ENCODE data around the gene ACOT13.
"Not testable (repeated sequence)": the region's sequence is repeated elsewhere in the genome, so short reads cannot be mapped to it uniquely, and the experiment has no call there.

ACOT13 gene

GRCh38 chr6:24673625-24674024, 6.7 kb downstream of the ACOT13 start:
- Histone ChIP-seq H3K18ac (ENCODE audit: low read length) (no peak overlapping the region), H3K23ac (ENCODE audit: low read length) (no peak overlapping the region), H3K79me2 (ENCODE audit: control insufficient read depth, insufficient read depth, low read length, poor library complexity) (no peaks in the 10 kb centered on the region), H2AFZ (ENCODE audit: insufficient read depth, low read length, poor library complexity) (no peak overlapping the region), H3K27me3 (ENCODE audit: insufficient read depth, low read length) (no peaks in the 10 kb centered on the region), H3K4me2 (ENCODE audit: low read length) (no peak overlapping the region), H3K4me1 (ENCODE audit: control insufficient read depth in 1 of 2, insufficient read depth in 2 of 2, low read length in 2 of 2) (no peaks in the 10 kb centered on the region), H2BK120ac (ENCODE audit: insufficient read depth, low read length, poor library complexity) (no peak overlapping the region), H3K36me3 (ENCODE audit: control insufficient read depth in 1 of 2, insufficient read depth in 2 of 2, low read length in 2 of 2) (peaks cover 0 to 2% of the 10 kb centered on the region in 2 experiments), H3K9ac (ENCODE audit: low read length) (no peak overlapping the region), H3K9me3 (ENCODE audit: insufficient read depth, low read depth, low read length) (peaks cover 4% of the 10 kb centered on the region), H4K12ac (ENCODE audit: low read depth, low read length) (no peak overlapping the region), H3K27ac (ENCODE audit: low read depth, low read length) (no peak overlapping the region), H3K4me3 (ENCODE audit: low read depth, low read length) (no peak overlapping the region), H4K8ac (ENCODE audit: low read depth, low read length) (no peak overlapping the region), H2AK5ac (ENCODE audit: low read length) (no peak overlapping the region), H2BK12ac (ENCODE audit: low read length) (no peak overlapping the region), H3K4ac (ENCODE audit: low read depth, low read length) (no peak overlapping the region), H2BK5ac (ENCODE audit: low read depth, low read length, poor library complexity) (no peak overlapping the region), H3K14ac (ENCODE audit: low read length) (no peak overlapping the region), H4K91ac (ENCODE audit: low read depth, low read length) (no peak overlapping the region), H3K79me1 (ENCODE audit: low read length) (no peaks in the 10 kb centered on the region)
- no CpG with 5 or more reads among the region's 2 CpGs for WGBS (ENCODE audit: extremely low coverage, insufficient coverage, insufficient read length)
- DNase-seq: no peak

- not testable (repeated sequence) for H3K36me3 ChIP-seq (ENCODE audit: control insufficient read depth in 1 of 2, insufficient read depth in 2 of 2, low read length in 2 of 2)
- no CpG with 5 or more reads among the region's 11 CpGs for WGBS (ENCODE audit: extremely low coverage, insufficient coverage, insufficient read length)
Observed at GRCh38 chr6:24678792-24679352, 12.0 kb downstream of the ACOT13 start.

GRCh38 chr6:24680582-24680981, 13.7 kb downstream of the ACOT13 start:
- no peak overlapping the region for H2BK12ac ChIP-seq (ENCODE audit: low read length)
- H3K9ac ChIP-seq (ENCODE audit: low read length): no peak overlapping the region
- no peaks in the 10 kb centered on the region for H3K79me1 ChIP-seq (ENCODE audit: low read length)
- H2BK5ac ChIP-seq (ENCODE audit: low read depth, low read length, poor library complexity): no peak overlapping the region
- H3K4me3 ChIP-seq (ENCODE audit: low read depth, low read length): no peak overlapping the region
- no peak overlapping the region for H3K4me2 ChIP-seq (ENCODE audit: low read length)
- H3K23ac ChIP-seq (ENCODE audit: low read length): no peak overlapping the region
- no peak overlapping the region for H4K8ac ChIP-seq (ENCODE audit: low read depth, low read length)
- H3K14ac ChIP-seq (ENCODE audit: low read length): no peak overlapping the region
- no peaks in the 10 kb centered on the region for H3K79me2 ChIP-seq (ENCODE audit: control insufficient read depth, insufficient read depth, low read length, poor library complexity)
- H3K4ac ChIP-seq (ENCODE audit: low read depth, low read length): no peak overlapping the region
- H3K9me3 ChIP-seq (ENCODE audit: insufficient read depth, low read depth, low read length): no peaks in the 10 kb centered on the region
- H2BK120ac ChIP-seq (ENCODE audit: insufficient read depth, low read length, poor library complexity): no peak overlapping the region
- no peaks in the 10 kb centered on the region for H3K4me1 ChIP-seq (ENCODE audit: control insufficient read depth in 1 of 2, insufficient read depth in 2 of 2, low read length in 2 of 2)
- no peak overlapping the region for H4K12ac ChIP-seq (ENCODE audit: low read depth, low read length)
- H2AFZ ChIP-seq (ENCODE audit: insufficient read depth, low read length, poor library complexity): no peak overlapping the region
- WGBS (ENCODE audit: extremely low coverage, insufficient coverage, insufficient read length): no CpG with 5 or more reads among the region's 7 CpGs
- no peak overlapping the region for H2AK5ac ChIP-seq (ENCODE audit: low read length)
- H3K27ac ChIP-seq (ENCODE audit: low read depth, low read length): no peak overlapping the region
- H3K27me3 ChIP-seq (ENCODE audit: insufficient read depth, low read length): no peaks in the 10 kb centered on the region
- H4K91ac ChIP-seq (ENCODE audit: low read depth, low read length): no peak overlapping the region
- DNase-seq: no peak
- H3K18ac ChIP-seq (ENCODE audit: low read length): no peak overlapping the region
- no peaks in the 10 kb centered on the region for H3K36me3 ChIP-seq (ENCODE audit: control insufficient read depth in 1 of 2, insufficient read depth in 2 of 2, low read length in 2 of 2)

More at GRCh38 chr6:24678792-24679352, 12.0 kb downstream of the ACOT13 start:
- H3K4me2 ChIP-seq (ENCODE audit: low read length); H3K27ac ChIP-seq (ENCODE audit: low read depth, low read length); H3K4me3 ChIP-seq (ENCODE audit: low read depth, low read length); H3K23ac ChIP-seq (ENCODE audit: low read length); H2BK12ac ChIP-seq (ENCODE audit: low read length); H3K9ac ChIP-seq (ENCODE audit: low read length); H3K9me3 ChIP-seq (ENCODE audit: insufficient read depth, low read depth, low read length); H3K14ac ChIP-seq (ENCODE audit: low read length); H4K8ac ChIP-seq (ENCODE audit: low read depth, low read length); H2AFZ ChIP-seq (ENCODE audit: insufficient read depth, low read length, poor library complexity); H2AK5ac ChIP-seq (ENCODE audit: low read length); H4K91ac ChIP-seq (ENCODE audit: low read depth, low read length); H3K27me3 ChIP-seq (ENCODE audit: insufficient read depth, low read length); H3K4ac ChIP-seq (ENCODE audit: low read depth, low read length); H3K79me2 ChIP-seq (ENCODE audit: control insufficient read depth, insufficient read depth, low read length, poor library complexity); H2BK5ac ChIP-seq (ENCODE audit: low read depth, low read length, poor library complexity); H3K18ac ChIP-seq (ENCODE audit: low read length); H2BK120ac ChIP-seq (ENCODE audit: insufficient read depth, low read length, poor library complexity); H4K12ac ChIP-seq (ENCODE audit: low read depth, low read length); H3K4me1 ChIP-seq (ENCODE audit: control insufficient read depth in 1 of 2, insufficient read depth in 2 of 2, low read length in 2 of 2); DNase-seq; H3K79me1 ChIP-seq (ENCODE audit: low read length): not testable (repeated sequence)

- H3K79me1 ChIP-seq (ENCODE audit: low read length): no peaks in the 10 kb centered on the region
- no peak overlapping the region for H2AK5ac ChIP-seq (ENCODE audit: low read length)
- no peaks in the 10 kb centered on the region for H3K9me3 ChIP-seq (ENCODE audit: insufficient read depth, low read depth, low read length)
- H3K4me1 ChIP-seq (ENCODE audit: control insufficient read depth in 1 of 2, insufficient read depth in 2 of 2, low read length in 2 of 2): no peaks in the 10 kb centered on the region
- no peak overlapping the region for H3K9ac ChIP-seq (ENCODE audit: low read length)
- no peak overlapping the region for H4K12ac ChIP-seq (ENCODE audit: low read depth, low read length)
- no peak overlapping the region for H3K14ac ChIP-seq (ENCODE audit: low read length)
- no peaks in the 10 kb centered on the region for H3K27me3 ChIP-seq (ENCODE audit: insufficient read depth, low read length)
- no peak overlapping the region for H2BK12ac ChIP-seq (ENCODE audit: low read length)
- no peaks in the 10 kb centered on the region for H3K79me2 ChIP-seq (ENCODE audit: control insufficient read depth, insufficient read depth, low read length, poor library complexity)
- no peak overlapping the region for H3K4me3 ChIP-seq (ENCODE audit: low read depth, low read length)
- H3K23ac ChIP-seq (ENCODE audit: low read length): no peak overlapping the region
- H4K91ac ChIP-seq (ENCODE audit: low read depth, low read length): no peak overlapping the region
- no CpG with 5 or more reads among the region's 12 CpGs for WGBS (ENCODE audit: extremely low coverage, insufficient coverage, insufficient read length)
- no peak overlapping the region for H3K4ac ChIP-seq (ENCODE audit: low read depth, low read length)
- DNase-seq: no peak
- no peak overlapping the region for H2BK120ac ChIP-seq (ENCODE audit: insufficient read depth, low read length, poor library complexity)
- no peaks in the 10 kb centered on the region for H3K36me3 ChIP-seq (ENCODE audit: control insufficient read depth in 1 of 2, insufficient read depth in 2 of 2, low read length in 2 of 2)
- no peak overlapping the region for H2BK5ac ChIP-seq (ENCODE audit: low read depth, low read length, poor library complexity)
- H3K18ac ChIP-seq (ENCODE audit: low read length): no peak overlapping the region
- H2AFZ ChIP-seq (ENCODE audit: insufficient read depth, low read length, poor library complexity): no peak overlapping the region
- no peak overlapping the region for H4K8ac ChIP-seq (ENCODE audit: low read depth, low read length)
- no peak overlapping the region for H3K27ac ChIP-seq (ENCODE audit: low read depth, low read length)
- H3K4me2 ChIP-seq (ENCODE audit: low read length): no peak overlapping the region
Observed at GRCh38 chr6:24683297-24684296, 16.7 kb downstream of the ACOT13 start.

All from trophoblast cell (in vitro differentiated cells and primary cell).